Panc1 (cell line): ENCODE measurements around the gene PIGX. TPM values are rescaled to one million over a fixed set of nuclear protein-coding genes. Genes with fewer than 3 reads are reported as not detected.

Source experiments
- ATAC-seq: fragments of 200-7000 bp; cut with Tn5 transposase; 2 replicates; pipeline ENCODE4 v1.9.1; 2020; ENCODE audit warnings: mild to moderate bottlenecking, moderate library complexity
- BruUV-seq: library from RNA; stranded (reverse); fragments of 400-500 nt; replicated peaks from 2 replicates; lab custom pipeline; 2021; lab: Mats Ljungman, UMichigan
- CTCF ChIA-PET: fragments of 300-600 bp; sonication (Branson Sonifier 250); formaldehyde crosslinking; loops from one replicate; lab custom pipeline; 2022; ENCODE audit warnings: antibody characterized with exemption; lab: Charles Lee
- POLR2A ChIA-PET: fragments of 300-600 bp; sonication (Branson Sonifier 250); formaldehyde crosslinking; loops from one replicate; lab custom pipeline; 2022; ENCODE audit warnings: antibody characterized with exemption; lab: Charles Lee
- DNase-seq: peaks from one replicate; pipeline ENCODE4 v3.0.0-alpha.2; 2010; ENCODE audit warnings: low read depth, low spot score
- H3K27ac ChIP-seq: 2 replicates; pipeline ENCODE4 v1.5.1; 2011; ENCODE audit warnings: mild to moderate bottlenecking, low read length, inconsistent platforms
- H3K27me3 ChIP-seq: fragments of 200-500 bp; sonication (Bioruptor generic); 2 replicates; pipeline ENCODE4 v1.6.0; 2014; ENCODE audit warnings: low read length, inconsistent platforms; ENCODE audit not compliant: control insufficient read depth, insufficient read depth
- H3K36me3 ChIP-seq: fragments of 200-500 bp; sonication (Bioruptor generic); 2 replicates; pipeline ENCODE4 v1.5.1; 2014; ENCODE audit warnings: inconsistent platforms, mild to moderate bottlenecking, low read length, moderate library complexity; ENCODE audit not compliant: control insufficient read depth, insufficient read depth
- H3K4me1 ChIP-seq: 2 replicates; pipeline ENCODE4 v1.5.1; 2011; ENCODE audit warnings: inconsistent platforms, mild to moderate bottlenecking, low read length, moderate library complexity; ENCODE audit not compliant: control insufficient read depth, insufficient read depth
- H3K4me3 ChIP-seq, 2 experiments: 2 replicates each; pipeline ENCODE4 v1.5.1; 2011 to 2012; ENCODE audit warnings: low read depth in 2 of 2, low read length in 2 of 2, mild to moderate bottlenecking in 2 of 2, inconsistent platforms in 1 of 2, moderate library complexity in 1 of 2
- H3K9me3 ChIP-seq: fragments of 200-500 bp; sonication (Bioruptor generic); 2 replicates; pipeline ENCODE4 v1.5.1; 2014; ENCODE audit warnings: low read depth, mild to moderate bottlenecking, inconsistent platforms, low read length, moderate library complexity; ENCODE audit not compliant: control insufficient read depth, insufficient read depth
- POLR2AphosphoS5 ChIP-seq: IDR thresholded peaks from 2 replicates; pipeline ENCODE4 v1.6.1; 2012; ENCODE audit warnings: mild to moderate bottlenecking, low read depth, low read length, moderate library complexity
- SIN3A ChIP-seq: IDR thresholded peaks from 2 replicates; pipeline ENCODE4 v1.6.1; 2012; ENCODE audit warnings: low read depth, mild to moderate bottlenecking, low read length, moderate library complexity, borderline replicate concordance; ENCODE audit not compliant: insufficient read depth
- TCF7L2 ChIP-seq: IDR thresholded peaks from 2 replicates; pipeline ENCODE4 v1.6.1; 2011; ENCODE audit warnings: mild to moderate bottlenecking, low read depth, low read length, inconsistent platforms
- in situ Hi-C: cut with HindIII; loops from 2 replicates; pipeline ENCODE4 v1.10.0; 2016; ENCODE audit warnings: low sequenced_read_pairs, low pct_unique_long_range_greater_than_20kb
- intact Hi-C: fragments of 100-400 bp; cut with micrococcal nuclease; formaldehyde crosslinking; loops from one replicate; pipeline ENCODE4 v1.10.0; 2022; ENCODE audit not compliant: unreplicated experiment
- total RNA-seq: library from RNA; stranded (reverse); gene quantifications from one replicate; pipeline ENCODE4 v1.2.1, GENCODE V29; 2021; ENCODE audit not compliant: unreplicated experiment
- TF ChIP-seq, protein P1 (sequence below), 2 experiments: IDR thresholded peaks; 2 replicates each; pipeline ENCODE4 v1.6.1; 2011 to 2012; ENCODE audit warnings: low read depth in 2 of 2, control low read depth in 1 of 2, low read length in 1 of 2, mild to moderate bottlenecking in 1 of 2, moderate library complexity in 1 of 2; ENCODE audit not compliant: insufficient read depth in 1 of 2
- TF ChIP-seq, protein P2 (sequence below): fragments of 450-650 bp; IDR thresholded peaks from 2 replicates; pipeline ENCODE4 v1.5.1; 2017; ENCODE audit warnings: mild to moderate bottlenecking

The PIGX gene
- total RNA-seq, 1 experiment from 2014 or later, result 85.7 TPM

DNA sequence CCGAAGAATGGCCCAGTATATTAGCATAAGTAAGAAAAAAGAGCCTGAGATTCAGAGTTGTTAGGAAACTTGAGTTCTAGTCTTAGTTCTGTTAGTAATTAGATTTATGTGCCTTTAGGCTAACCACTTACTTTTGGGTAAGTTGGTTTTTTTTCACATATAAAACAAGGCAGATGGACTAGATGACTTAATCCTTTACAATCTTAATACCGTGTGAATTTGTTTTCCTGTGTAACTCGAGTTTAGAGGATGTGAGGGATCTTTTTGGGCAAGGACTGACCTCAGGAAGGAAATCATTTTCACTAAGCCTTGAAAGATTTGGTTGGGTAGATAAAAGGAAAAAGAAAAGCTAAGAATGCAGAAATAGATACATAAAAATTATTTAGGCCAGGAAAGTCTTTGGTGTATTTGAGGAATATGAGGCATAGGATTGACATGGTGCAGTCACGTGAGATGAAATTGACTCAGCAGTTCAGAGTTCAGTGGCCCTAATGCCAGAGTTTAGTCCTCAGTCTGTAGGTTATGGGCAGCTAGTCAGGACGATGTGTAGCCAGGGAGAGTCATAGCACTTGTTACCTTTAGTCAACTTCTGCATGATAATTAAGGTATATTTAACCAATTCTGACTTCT, 62.1 kb downstream of the PIGX start:
- Histone ChIP-seq H3K36me3 (no peaks in the 10 kb centered on the region; the same call in 1 of the 2 replicates), H3K4me1 (peaks cover 18% of the 10 kb centered on the region), H3K27me3 (no peaks in the 10 kb centered on the region), H3K4me3 (no peak overlapping the region), H3K9me3 (no peaks in the 10 kb centered on the region), H3K27ac (peak overlapping the region; percentile 29; the same call in 1 of the 2 replicates)
- DNase-seq, result peak; percentile 42
- BruUV-seq, result TSS peak; percentile 11
- in situ Hi-C loops (no loop called here), intact Hi-C loops (no loop called here)
- CTCF ChIA-PET, result interaction anchor here (0.6 kb wide), 1 partner anchor 923 kb away, joined by 3 read pairs; no protein-coding TSS in a partner anchor
- POLR2A ChIA-PET, result no interaction called here
- ATAC-seq, result no peak
- TF ChIP-seq, protein P1, sequence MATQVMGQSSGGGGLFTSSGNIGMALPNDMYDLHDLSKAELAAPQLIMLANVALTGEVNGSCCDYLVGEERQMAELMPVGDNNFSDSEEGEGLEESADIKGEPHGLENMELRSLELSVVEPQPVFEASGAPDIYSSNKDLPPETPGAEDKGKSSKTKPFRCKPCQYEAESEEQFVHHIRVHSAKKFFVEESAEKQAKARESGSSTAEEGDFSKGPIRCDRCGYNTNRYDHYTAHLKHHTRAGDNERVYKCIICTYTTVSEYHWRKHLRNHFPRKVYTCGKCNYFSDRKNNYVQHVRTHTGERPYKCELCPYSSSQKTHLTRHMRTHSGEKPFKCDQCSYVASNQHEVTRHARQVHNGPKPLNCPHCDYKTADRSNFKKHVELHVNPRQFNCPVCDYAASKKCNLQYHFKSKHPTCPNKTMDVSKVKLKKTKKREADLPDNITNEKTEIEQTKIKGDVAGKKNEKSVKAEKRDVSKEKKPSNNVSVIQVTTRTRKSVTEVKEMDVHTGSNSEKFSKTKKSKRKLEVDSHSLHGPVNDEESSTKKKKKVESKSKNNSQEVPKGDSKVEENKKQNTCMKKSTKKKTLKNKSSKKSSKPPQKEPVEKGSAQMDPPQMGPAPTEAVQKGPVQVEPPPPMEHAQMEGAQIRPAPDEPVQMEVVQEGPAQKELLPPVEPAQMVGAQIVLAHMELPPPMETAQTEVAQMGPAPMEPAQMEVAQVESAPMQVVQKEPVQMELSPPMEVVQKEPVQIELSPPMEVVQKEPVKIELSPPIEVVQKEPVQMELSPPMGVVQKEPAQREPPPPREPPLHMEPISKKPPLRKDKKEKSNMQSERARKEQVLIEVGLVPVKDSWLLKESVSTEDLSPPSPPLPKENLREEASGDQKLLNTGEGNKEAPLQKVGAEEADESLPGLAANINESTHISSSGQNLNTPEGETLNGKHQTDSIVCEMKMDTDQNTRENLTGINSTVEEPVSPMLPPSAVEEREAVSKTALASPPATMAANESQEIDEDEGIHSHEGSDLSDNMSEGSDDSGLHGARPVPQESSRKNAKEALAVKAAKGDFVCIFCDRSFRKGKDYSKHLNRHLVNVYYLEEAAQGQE (IDR thresholded peaks at IDR 0.05; ENCODE audit: insufficient read depth in 1 of 2, low read depth in 2 of 2, low read length in 1 of 2), result no peak
- TF ChIP-seq POLR2AphosphoS5, result no peak
- TF ChIP-seq, protein P2, sequence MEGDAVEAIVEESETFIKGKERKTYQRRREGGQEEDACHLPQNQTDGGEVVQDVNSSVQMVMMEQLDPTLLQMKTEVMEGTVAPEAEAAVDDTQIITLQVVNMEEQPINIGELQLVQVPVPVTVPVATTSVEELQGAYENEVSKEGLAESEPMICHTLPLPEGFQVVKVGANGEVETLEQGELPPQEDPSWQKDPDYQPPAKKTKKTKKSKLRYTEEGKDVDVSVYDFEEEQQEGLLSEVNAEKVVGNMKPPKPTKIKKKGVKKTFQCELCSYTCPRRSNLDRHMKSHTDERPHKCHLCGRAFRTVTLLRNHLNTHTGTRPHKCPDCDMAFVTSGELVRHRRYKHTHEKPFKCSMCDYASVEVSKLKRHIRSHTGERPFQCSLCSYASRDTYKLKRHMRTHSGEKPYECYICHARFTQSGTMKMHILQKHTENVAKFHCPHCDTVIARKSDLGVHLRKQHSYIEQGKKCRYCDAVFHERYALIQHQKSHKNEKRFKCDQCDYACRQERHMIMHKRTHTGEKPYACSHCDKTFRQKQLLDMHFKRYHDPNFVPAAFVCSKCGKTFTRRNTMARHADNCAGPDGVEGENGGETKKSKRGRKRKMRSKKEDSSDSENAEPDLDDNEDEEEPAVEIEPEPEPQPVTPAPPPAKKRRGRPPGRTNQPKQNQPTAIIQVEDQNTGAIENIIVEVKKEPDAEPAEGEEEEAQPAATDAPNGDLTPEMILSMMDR, result no peak

DNA sequence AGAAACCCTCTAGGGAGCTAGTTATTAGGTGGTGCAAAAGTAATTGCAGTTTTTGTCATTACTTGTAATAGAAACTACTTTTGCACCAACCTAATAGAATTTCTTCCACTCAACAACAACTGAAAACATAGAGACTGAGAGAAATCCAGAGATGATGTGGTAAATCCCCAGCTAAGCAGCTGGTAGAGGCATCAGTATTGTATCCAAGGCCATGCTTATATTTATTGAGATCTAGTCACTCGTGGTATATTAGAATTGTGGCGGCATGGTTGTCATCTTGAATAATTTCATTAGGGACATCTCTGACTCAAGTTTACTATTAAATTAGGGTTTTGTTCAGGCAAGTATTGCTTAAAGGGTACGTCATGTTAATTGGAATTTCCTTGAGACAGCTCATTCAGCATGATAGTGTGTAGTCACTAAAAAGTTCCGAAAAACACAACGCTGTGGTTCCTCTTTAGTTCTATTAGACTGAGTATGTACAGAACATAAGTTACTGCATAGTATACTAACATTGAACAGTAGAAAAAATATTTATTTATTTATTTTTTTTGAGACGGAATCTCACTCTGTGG, 62.8 kb downstream of the PIGX start:
- in situ Hi-C loops (no loop called here), intact Hi-C loops (no loop called here)
- POLR2A ChIA-PET, result interaction anchor here (0.5 to 0.7 kb wide), 2 partner anchors 97 to 126 kb away, joined by 3 read pairs; no protein-coding TSS in a partner anchor
- Histone ChIP-seq H3K4me1 (peaks cover 18% of the 10 kb centered on the region), H3K27ac (no peak overlapping the region), H3K4me3 (no peak overlapping the region), H3K9me3 (no peaks in the 10 kb centered on the region), H3K27me3 (no peaks in the 10 kb centered on the region), H3K36me3 (no peaks in the 10 kb centered on the region; the same call in 1 of the 2 replicates)
- CTCF ChIA-PET, result interaction anchor here (0.6 kb wide), 1 partner anchor 924 kb away, joined by 3 read pairs; no protein-coding TSS in a partner anchor
- TF ChIP-seq POLR2AphosphoS5, result no peak
- TF ChIP-seq, protein P1 (IDR thresholded peaks at IDR 0.05; ENCODE audit: insufficient read depth in 1 of 2, low read depth in 2 of 2, low read length in 1 of 2), result no peak
- no peak for TF ChIP-seq TCF7L2
- no peak for TF ChIP-seq SIN3A
- TF ChIP-seq, protein P2, result no peak
- no peak for DNase-seq
- ATAC-seq, result 0 out of 2 replicates have a peak, but pooled peaks have one; percentile 24
- BruUV-seq, result no TSS peak
